Uterus (tissue), 2 donors: ENCODE measurements around the gene PJA1.

Experiments used
- CTCF ChIP-seq, 4 experiments: fragments of 200-600 bp in 2 of 4; fragments of 450-650 bp in 2 of 4; sonication (generic) in 2 of 4; IDR thresholded peaks; one replicate each; pipeline ENCODE4 v1.5.1; 2016 to 2019; ENCODE audit warnings: antibody characterized with exemption in 4 of 4, mild to moderate bottlenecking in 2 of 4, moderate library complexity in 1 of 4
- POLR2A ChIP-seq, 2 donors: fragments of 450-650 bp; IDR thresholded peaks; one replicate each; pipeline ENCODE4 v1.6.1; 2016; ENCODE audit warnings: antibody characterized with exemption in 2 of 2, mild to moderate bottlenecking in 1 of 2, moderate library complexity in 1 of 2

- TF ChIP-seq CTCF (IDR thresholded peaks at IDR 0.05), result no peak
- TF ChIP-seq POLR2A (IDR thresholded peaks at IDR 0.05), result no peak
Observed at GRCh38 chrX:69140837-69141236, 24.4 kb downstream of the PJA1 start.
